A172 (cell line): ENCODE measurements around the gene KRTAP4-5. TPM values are rescaled to one million over a fixed set of nuclear protein-coding genes. Genes with fewer than 3 reads are reported as not detected.
A peak's percentile ranks its signal among the peaks of the same experiment; 100 is the strongest.
"Not testable (repeated sequence)": the region's sequence is repeated elsewhere in the genome, so short reads cannot be mapped to it uniquely, and the experiment has no call there.

Experiments
- DNase-seq: peaks from one replicate; pipeline ENCODE4 v3.0.0-alpha.2; 2015; ENCODE audit warnings: low spot score
- total RNA-seq: library from RNA; depleted of rRNA; stranded (reverse); fragments of >200 nt; shearing (Covaris generic); gene quantifications from 2 replicates; pipeline ENCODE4 v1.2.3, GENCODE V29; 2014

Gene KRTAP4-5
- total RNA-seq, 1 experiment from 2014 or later, result not detected

DNA sequence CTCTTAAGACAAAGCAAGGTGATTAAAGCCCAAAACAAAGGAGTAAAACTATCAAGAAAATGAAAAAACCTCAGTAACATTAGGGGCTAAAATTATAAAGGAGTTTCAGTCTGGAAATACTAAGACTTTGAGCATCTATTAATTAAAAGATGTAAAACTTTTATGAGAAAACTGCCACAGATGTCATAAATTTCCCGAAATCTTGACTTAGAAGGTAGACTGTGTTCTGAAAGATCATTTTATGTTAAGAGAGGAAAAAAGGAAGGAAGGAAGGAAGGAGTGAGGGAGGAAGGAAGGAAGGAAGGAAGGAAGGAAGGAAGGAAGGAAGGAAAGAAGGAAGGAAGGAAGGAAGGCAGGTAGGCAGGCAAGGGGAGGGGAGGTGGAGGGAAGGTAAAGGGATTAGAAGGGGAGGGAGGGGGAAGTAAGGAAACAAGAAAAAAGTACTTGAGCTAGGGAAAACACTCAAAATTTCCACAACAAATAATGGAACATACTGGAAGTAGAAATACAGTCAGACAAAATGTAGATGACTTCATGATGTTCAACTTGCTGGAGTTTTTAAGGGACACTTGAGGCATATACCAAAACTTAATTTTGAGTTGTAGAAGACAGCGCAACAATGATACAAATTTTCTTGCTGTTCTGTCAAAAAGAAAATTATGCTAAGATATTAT is 2.0 kb downstream of the KRTAP4-5 start:
- no peak for DNase-seq

- DNase-seq, result no peak
These were observed 4.4 kb downstream of the KRTAP4-5 start for GRCh38 chr17:41145261-41145660.

DNA sequence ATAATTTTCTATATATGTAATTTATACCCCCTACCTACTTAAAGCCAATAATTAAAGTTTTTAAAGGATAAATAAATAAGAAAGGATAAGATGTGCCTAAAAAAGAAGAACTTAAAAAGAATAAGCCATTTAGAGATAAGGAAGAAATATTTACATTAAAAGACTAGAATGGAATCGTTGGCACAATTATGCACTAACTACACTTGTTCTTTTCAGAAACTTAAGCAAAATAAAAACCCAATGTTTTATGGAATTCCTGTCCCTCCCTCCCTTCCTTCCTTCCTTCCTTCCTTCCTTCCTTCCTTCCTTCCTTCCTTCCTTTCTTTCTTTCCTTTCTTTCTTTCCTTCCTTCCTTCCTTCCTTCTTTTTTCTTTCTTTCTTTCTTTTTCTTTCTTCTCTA is 4.8 kb downstream of the KRTAP4-5 start:
- DNase-seq, result no peak

GRCh38 chr17:41141361-41141760 is 8.3 kb downstream of the KRTAP4-5 start:
- no peak for DNase-seq

DNA sequence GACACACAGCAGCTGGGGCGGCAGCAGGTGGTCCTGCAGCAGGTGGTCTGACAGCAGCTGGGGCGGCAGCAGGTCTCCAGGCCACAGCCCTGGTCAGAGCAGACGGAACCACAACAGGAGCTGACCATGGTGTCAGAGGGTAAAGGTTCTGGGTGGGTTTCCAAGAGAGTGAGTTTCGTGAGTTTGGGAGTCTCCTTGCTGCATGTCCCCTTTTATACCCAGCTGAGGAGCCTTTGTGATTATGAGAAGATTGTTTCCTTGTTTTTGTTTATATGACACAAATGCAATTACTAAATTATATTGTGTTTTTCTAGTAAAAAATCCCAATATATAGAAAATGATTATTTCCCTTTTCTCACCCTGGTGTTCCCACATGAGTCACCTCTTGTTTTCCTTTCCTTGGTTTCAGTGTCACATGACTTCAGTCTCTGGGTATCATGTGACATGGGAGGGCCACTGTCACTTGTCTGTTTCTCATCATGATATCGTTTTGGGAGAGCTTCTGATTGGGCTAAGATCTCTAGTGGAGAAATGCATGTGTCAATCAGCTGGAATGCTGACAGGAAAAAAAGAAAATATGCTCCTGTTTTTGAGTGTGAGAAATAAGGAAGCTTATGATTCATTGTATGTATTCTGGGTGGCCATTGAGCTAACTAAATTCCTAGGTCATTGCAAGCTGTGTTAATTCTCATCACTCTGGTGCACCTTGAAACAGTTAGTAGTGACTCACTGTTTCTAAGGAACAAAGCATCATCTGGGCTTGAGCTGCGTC is 9.1 kb downstream of the KRTAP4-5 start, which contains the start of gene KRTAP4-6:
TSS of gene KRTAP4-6 (minus strand) at position 185 of the 772 bp plus-strand sequence. CDS start at position 128, 57 bp downstream.
- peak; percentile 53 for DNase-seq

DNA sequence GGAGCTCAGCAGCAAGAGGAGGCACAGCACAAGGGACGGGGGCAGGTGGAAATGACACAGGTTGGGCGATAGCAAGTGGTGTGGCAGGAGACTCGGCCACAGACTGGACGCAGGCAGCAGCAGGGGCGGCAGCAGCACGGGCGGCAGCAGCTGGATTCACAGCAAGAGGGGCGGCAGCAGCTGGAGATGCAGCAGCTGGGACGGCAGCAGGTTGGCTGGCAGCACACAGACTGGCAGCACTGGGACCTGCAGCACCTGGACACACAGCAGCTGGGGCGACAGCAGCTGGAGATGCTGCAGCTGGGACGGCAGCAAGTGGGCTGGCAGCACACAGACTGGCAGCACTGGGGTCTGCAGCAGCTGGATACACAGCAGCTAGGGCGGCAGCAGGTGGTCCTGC is 9.8 kb downstream of the KRTAP4-5 start:
- DNase-seq, result not testable (repeated sequence)

DNA sequence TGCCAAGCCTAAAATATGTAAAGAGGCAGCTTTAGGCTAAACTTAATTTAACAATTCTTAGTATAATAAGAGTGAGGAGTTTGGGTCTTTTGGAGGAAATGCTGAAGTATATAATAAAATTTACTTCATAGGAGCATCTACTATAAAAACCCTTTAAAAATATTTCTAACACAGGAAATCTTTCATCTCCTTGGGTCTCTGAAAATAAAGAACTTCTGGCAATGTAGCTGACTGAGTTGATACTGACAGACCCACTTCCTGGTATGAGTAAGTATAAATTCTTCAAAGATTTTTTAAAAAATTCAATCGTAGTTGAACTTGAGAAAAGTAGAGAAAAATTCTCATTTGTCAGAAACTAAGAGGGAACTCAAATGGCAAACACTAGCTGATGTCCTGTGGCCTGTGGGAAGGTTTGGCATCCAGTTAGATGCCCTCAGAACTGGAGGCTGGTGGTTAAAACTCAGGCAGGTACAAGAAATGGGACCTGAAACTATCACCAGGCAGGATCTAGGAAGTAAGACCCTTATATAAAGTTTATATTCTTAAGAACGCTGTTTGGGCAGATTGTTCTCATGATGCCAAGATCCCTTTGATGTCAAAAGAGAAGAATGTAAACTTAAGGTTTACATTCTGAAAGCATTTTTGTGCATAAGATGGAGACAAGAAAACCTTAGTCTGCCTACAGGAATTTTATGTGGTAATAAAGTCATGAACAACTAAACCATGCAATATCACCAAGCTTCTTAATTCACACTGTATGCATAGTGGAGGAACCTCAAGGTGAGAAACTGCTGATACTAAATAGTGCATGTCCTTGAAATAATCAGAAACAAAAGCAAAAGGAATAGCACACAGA is 15.5 kb downstream of the KRTAP4-5 start:
- DNase-seq, result no peak

DNA sequence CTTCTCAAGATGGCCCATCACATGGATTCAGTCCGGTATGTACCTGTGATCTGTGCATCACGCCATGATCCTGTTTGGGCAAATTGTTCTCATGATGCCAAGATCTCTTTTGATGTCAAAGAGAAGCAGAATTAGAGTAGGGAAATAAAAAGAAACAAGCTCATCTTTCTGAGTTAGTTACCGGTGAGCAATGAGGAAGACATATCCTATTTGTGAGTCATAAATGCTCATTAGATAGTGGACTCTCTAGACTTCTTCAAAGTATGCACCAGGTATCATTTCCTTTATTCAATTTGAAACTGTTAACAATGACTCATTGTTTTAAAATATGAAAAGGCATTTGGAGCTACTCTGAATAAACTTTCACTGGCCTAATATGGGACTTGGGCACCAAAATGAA is 17.6 kb downstream of the KRTAP4-5 start:
- peak; percentile 72 for DNase-seq

DNA sequence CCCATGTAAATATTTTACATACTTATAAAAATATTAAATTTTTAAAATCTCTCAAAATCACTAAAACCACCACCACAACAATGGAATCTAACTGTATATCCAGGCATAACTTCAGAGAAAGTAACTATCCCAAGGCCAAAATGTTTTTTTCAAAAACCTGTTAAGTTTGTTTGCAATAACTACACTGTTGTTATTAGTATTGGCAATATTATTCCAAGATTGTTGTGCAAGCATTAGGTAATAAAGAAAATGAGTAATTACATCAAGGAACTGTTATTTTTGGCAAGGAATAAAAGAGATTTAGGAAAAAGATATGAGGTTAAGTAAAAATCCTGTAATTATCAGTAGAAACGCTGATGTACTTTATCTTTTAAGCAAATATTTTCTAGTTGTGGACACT is 22.3 kb downstream of the KRTAP4-5 start:
- no peak for DNase-seq

DNA sequence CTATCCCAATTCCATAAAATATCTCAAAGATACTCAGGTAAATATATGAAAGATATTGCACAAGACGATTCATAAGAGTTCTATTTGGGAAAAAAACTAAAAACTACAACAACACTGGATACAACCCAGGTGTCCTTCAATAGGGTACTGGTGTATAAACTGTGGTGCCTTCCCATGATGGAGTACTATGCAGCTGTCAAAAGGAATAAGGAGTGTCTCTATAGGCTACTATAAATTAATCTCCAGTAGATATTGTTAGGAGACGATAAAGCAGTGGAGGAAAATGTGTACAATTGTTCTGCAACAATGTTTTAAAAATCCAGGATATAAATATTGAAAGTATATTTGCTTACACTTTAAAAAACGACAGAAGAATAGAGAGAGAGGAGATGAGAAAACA is 23.2 kb downstream of the KRTAP4-5 start:
- DNase-seq, result no peak

GRCh38 chr17:41125064-41125463 is 24.6 kb downstream of the KRTAP4-5 start:
- DNase-seq, result no peak

DNA sequence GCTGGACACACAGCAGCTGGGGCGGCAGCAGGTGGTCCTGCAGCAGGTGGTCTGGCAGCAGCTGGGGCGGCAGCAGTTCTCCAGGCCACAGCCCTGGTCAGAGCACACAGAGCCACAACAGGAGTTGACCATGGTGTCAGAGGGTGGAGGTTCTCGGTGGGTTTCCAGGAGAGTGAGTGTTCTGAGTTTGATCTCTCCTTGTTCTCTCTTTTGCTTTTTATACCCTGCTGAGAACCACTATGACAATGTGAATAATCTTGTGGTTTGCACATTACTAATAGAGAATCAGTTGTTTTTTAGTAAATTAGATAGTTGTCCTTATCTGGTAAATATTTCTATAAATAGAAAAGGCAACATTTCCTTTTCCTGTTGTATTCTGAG is 25.6 kb downstream of the KRTAP4-5 start, which contains the start of gene KRTAP4-12:
TSS of gene KRTAP4-12 (minus strand) at position 192 of the 381 bp plus-strand sequence. CDS start at position 132, 60 bp downstream.
- DNase-seq, result peak; percentile 31

DNA sequence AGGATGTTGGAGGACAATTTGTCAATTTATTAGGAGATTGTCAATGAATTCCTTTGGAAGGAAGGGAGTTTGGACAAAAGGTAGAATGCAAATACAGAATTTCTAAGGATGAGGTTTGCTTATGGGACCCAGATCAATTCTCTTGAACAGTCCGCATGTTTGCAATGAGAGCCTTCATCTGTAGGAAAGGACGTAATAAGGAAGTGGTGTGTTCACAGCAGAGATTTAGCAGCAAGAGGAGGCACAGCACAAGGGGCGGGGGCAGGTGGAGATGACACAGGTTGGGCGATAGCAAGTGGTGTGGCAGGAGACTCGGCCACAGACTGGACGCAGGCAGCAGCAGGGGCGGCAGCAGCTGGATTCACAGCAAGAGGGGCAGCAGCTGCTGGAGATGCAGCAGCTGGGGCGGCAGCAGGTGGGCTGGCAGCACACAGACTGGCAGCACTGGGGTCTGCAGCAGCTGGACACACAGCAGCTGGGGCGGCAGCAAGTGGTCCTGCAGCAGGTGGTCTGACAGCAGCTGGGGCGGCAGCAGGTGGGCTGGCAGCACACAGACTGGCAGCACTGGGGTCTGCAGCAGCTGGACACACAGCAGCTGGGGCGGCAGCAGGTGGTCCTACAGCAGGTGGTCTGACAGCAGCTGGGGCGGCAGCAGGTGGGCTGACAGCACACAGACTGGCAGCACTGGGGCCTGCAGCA is 26.2 kb downstream of the KRTAP4-5 start:
- not testable (repeated sequence) for DNase-seq

DNA sequence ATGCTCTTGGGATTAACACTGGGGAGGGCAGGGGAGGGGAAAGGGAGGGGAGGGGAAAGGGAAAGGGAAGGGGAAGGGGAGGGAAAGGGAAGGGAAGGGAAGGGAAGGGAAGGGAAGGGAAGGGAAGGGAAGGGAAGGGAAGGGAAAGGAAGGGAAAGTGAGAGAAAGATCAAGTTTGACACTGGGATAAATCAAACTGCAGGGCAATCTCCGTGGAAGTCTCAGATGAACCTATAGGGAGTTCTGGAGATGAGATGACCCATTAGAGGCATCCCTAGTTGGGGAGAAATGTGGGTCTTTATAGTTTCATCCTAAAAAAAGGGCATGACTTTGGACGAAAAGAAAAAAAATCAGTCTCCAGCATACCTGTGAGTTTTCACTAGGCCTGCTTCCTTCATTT is 27.9 kb downstream of the KRTAP4-5 start:
- DNase-seq, result no peak

DNA sequence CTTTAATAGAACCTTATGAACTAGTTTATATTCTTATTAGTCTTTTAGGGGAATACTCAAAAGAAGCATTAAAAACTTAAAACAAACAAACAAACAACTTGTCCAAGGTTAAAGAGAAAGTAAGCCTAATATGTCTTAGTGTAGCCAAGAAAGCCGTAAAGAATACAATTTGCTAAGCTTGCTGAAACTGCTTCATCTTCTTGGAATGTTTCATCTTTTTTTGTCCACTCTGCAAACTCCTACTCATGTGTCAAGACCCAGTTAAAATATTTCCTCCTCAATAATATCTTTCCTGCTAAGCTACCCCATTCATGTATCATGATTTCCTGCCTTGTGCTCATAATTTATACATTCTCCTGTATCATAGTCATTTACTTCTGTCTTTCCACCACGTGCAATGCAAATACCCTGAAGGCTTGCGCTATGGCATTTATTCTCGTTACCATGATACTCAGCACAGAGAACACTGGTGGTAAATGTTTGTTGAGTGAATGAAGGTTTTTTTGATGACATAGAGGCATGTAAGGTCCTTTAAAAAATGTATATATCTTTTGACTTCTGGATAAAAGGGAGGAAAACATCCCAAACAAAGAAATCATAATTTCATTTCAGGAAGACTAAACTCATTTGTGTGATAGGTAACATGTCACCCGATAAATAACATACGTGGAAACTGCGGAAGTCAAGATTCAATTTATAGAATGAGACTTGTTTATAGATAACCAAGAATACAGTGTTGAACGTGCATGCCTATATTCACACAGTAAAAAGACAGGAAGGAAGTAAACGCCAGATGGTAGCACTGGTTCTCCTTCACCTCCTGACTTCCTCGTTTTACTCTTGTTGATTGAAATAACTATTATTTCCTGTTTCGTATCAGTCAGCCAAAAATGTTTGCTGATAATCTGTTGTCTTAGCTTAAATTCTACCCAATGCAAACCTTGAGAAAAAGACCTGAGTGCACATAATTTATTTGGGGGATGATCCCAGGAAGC is 29.6 kb downstream of the KRTAP4-5 start:
- not testable (repeated sequence) for DNase-seq

- DNase-seq, result no peak
These were observed 30.9 kb downstream of the KRTAP4-5 start for GRCh38 chr17:41118721-41119120.

DNA sequence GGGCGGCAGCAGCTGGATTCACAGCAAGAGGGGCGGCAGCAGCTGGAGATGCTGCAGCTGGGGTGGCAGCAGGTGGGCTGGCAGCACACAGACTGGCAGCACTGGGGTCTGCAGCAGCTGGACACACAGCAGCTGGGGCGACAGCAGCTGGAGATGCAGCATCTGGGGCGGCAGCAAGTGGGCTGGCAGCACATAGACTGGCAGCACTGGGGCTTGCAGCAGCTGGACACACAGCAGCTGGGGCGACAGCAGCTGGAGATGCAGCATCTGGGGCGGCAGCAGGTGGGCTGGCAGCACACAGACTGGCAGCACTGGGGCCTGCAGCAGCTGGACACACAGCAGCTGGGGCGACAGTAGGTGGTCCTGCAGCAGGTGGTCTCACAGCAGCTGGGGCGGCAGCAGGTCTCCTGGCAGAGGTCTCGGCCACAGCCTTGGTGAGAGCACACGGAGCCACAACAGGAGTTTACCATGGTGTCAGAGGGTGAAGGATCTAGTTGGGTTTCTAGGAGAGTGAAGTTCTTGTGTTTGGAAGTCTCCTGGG is 31.7 kb downstream of the KRTAP4-5 start, which contains the start of gene KRTAP4-11:
TSS of gene KRTAP4-11 (minus strand) at position 528 of the 541 bp plus-strand sequence. CDS start at position 470, 58 bp downstream.
- not testable (repeated sequence) for DNase-seq

- DNase-seq, result no peak
These were observed 33.3 kb downstream of the KRTAP4-5 start for GRCh38 chr17:41116297-41116696.

GRCh38 chr17:41111151-41111885 is 38.3 kb downstream of the KRTAP4-5 start:
- no peak for DNase-seq
